Anterior cingulate cortex (tissue), 58 donors: Measurements from ENCODE around the gene CEP162.
"Not testable (repeated sequence)": the region's sequence is repeated elsewhere in the genome, so short reads cannot be mapped to it uniquely, and the experiment has no call there.

Source experiments
- DNase-seq, 58 donors: peaks; one replicate each; lab custom pipeline; 2025; lab: John Stamatoyannopoulos, UW

The CEP162 gene

GRCh38 chr6:84164328-84164727 lies 63.1 kb downstream of the CEP162 start:
- not testable (repeated sequence) for DNase-seq

- peak in 3 of 58 donors; percentile 1 to 23 (median 5) for DNase-seq
Observed at GRCh38 chr6:84161190-84161589, 66.3 kb downstream of the CEP162 start.

- DNase-seq = no peak
Observed at GRCh38 chr6:84156306-84156705, 71.1 kb downstream of the CEP162 start.

- no peak for DNase-seq
Observed at GRCh38 chr6:84151669-84152068, 75.8 kb downstream of the CEP162 start.

- peak in 9 of 58 donors; percentile 2 to 40 (median 7) for DNase-seq
Observed at GRCh38 chr6:84150705-84151104, 76.7 kb downstream of the CEP162 start.

GRCh38 chr6:84141521-84141920 lies 85.9 kb downstream of the CEP162 start:
- no peak for DNase-seq

GRCh38 chr6:84139311-84139710 lies 88.1 kb downstream of the CEP162 start:
- no peak for DNase-seq

- DNase-seq = no peak
Observed at GRCh38 chr6:84137989-84138575, 89.4 kb downstream of the CEP162 start.

- no peak for DNase-seq
Observed at GRCh38 chr6:84137051-84137375, 90.4 kb downstream of the CEP162 start.

GRCh38 chr6:84136364-84137050 lies 90.9 kb downstream of the CEP162 start:
- DNase-seq = no peak

GRCh38 chr6:84135291-84135690 lies 92.2 kb downstream of the CEP162 start:
- no peak for DNase-seq

GRCh38 chr6:84133385-84133784 lies 94.1 kb downstream of the CEP162 start:
- DNase-seq = not testable (repeated sequence)

GRCh38 chr6:84129588-84129987 lies 97.9 kb downstream of the CEP162 start:
- not testable (repeated sequence) for DNase-seq

- no peak for DNase-seq
Observed at GRCh38 chr6:84123186-84123585, 104.3 kb downstream of the CEP162 start.

- no peak for DNase-seq
Observed at GRCh38 chr6:84119277-84119676, 108.2 kb downstream of the CEP162 start.

GRCh38 chr6:84118191-84118590 lies 109.3 kb downstream of the CEP162 start:
- DNase-seq = no peak

- not testable (repeated sequence) for DNase-seq
Observed at GRCh38 chr6:84114933-84115594, 112.4 kb downstream of the CEP162 start.

GRCh38 chr6:84111351-84111750 lies 116.1 kb downstream of the CEP162 start:
- DNase-seq = not testable (repeated sequence)

GRCh38 chr6:84107495-84107894 lies 119.9 kb downstream of the CEP162 start:
- DNase-seq = no peak

- DNase-seq = not testable (repeated sequence)
Observed at GRCh38 chr6:84105215-84105924, 122.1 kb downstream of the CEP162 start.

GRCh38 chr6:84103029-84103428 lies 124.4 kb downstream of the CEP162 start:
- DNase-seq = peak in 2 of 58 donors; percentile 2 to 3
